OCI-LY1 (cell line): ENCODE results near the gene GATAD1.

Experiments used
- H2AFZ ChIP-seq: fragments of 200-600 bp; sonication (generic), shearing (Covaris generic); 2 replicates; pipeline ENCODE4 v1.6.0; 2014; ENCODE audit warnings: antibody characterized with exemption, mild to moderate bottlenecking, low read length
- H3F3A ChIP-seq: fragments of 200-600 bp; sonication (generic), shearing (Covaris generic); 2 replicates; pipeline ENCODE4 v1.6.0; 2014; ENCODE audit warnings: mild to moderate bottlenecking, antibody characterized with exemption, low read length, moderate library complexity; ENCODE audit not compliant: insufficient read depth
- H3K27ac ChIP-seq: fragments of 200-600 bp; sonication (generic); 2 replicates; pipeline ENCODE4 v1.5.1; 2014; ENCODE audit warnings: low read length, mixed run types, mild to moderate bottlenecking, low read depth; ENCODE audit not compliant: poor library complexity, severe bottlenecking
- H3K27me3 ChIP-seq: fragments of 200-600 bp; sonication (generic); 2 replicates; pipeline ENCODE4 v1.6.0; 2014; ENCODE audit warnings: antibody characterized with exemption, mild to moderate bottlenecking, low read length, moderate library complexity; ENCODE audit not compliant: insufficient read depth
- H3K36me3 ChIP-seq: fragments of 200-600 bp; sonication (generic); 2 replicates; pipeline ENCODE4 v1.6.1; 2014; ENCODE audit warnings: mild to moderate bottlenecking, antibody characterized with exemption, low read length, moderate library complexity, mixed read lengths; ENCODE audit not compliant: insufficient read depth
- H3K4me1 ChIP-seq: fragments of 200-600 bp; sonication (generic); 2 replicates; pipeline ENCODE4 v1.5.1; 2014; ENCODE audit warnings: mild to moderate bottlenecking, low read length, moderate library complexity; ENCODE audit not compliant: insufficient read depth, severe bottlenecking
- H3K4me2 ChIP-seq: fragments of 200-600 bp; sonication (generic), shearing (Covaris generic); 2 replicates; pipeline ENCODE4 v1.6.1; 2014; ENCODE audit warnings: low read length
- H3K4me3 ChIP-seq: fragments of 200-600 bp; sonication (generic); 2 replicates; pipeline ENCODE4 v1.5.1; 2014; ENCODE audit warnings: low read length, low read depth, mild to moderate bottlenecking, mixed read lengths; ENCODE audit not compliant: poor library complexity, severe bottlenecking
- H3K79me2 ChIP-seq: fragments of 200-600 bp; shearing (Covaris generic); 2 replicates; pipeline ENCODE4 v1.6.1; 2016; ENCODE audit warnings: mixed run types, low read length, mixed read lengths; ENCODE audit not compliant: insufficient read depth
- H3K9ac ChIP-seq: fragments of 200-600 bp; sonication (generic), shearing (Covaris generic); 2 replicates; pipeline ENCODE4 v1.6.1; 2014; ENCODE audit warnings: mild to moderate bottlenecking, low read length, mixed read lengths
- H3K9me2 ChIP-seq: fragments of 200-600 bp; sonication (generic), shearing (Covaris generic); 2 replicates; pipeline ENCODE4 v1.6.1; 2014; ENCODE audit warnings: low read depth, mild to moderate bottlenecking, low read length, mixed read lengths
- H3K9me3 ChIP-seq: fragments of 200-600 bp; shearing (Covaris generic); 2 replicates; pipeline ENCODE4 v1.6.1; 2014; ENCODE audit warnings: low read length, mixed read lengths
- H4K20me1 ChIP-seq: fragments of 200-600 bp; sonication (generic), shearing (Covaris generic); 2 replicates; pipeline ENCODE4 v1.6.0; 2016; ENCODE audit warnings: mild to moderate bottlenecking, low read length; ENCODE audit not compliant: insufficient read depth
- EZH2 ChIP-seq: fragments of 200-600 bp; sonication (generic), shearing (Covaris generic); IDR thresholded peaks from 2 replicates; pipeline ENCODE4 v1.8.0; 2017; ENCODE audit warnings: borderline replicate concordance, mixed run types, mild to moderate bottlenecking, antibody characterized with exemption, low read length, moderate library complexity, mixed read lengths
- TF ChIP-seq, protein P1 (sequence below): fragments of 200-600 bp; sonication (generic), shearing (Covaris generic); IDR thresholded peaks from 2 replicates; pipeline ENCODE4 v1.5.1; 2017; ENCODE audit warnings: mild to moderate bottlenecking, antibody characterized with exemption, low read length, moderate library complexity, mixed read lengths

GATAD1 gene

DNA sequence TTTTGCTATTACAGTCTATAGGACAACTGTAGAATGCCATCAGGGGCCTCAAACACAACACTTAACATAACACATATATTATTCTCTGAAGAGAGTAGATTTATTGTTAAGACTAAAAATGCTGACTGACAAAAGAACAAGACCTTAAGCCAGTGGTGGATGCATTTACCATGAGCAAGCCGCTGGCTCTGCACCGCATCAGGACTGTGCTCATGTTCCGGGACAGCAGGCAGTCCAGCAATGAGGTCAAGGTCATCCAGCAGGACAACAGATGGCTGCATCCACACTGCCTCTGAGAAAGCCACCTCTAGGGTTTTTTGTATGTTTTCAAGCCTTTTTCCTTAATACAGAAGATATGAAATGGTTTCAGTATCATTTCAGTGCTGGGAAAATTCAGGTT is 57.3 kb downstream of the GATAD1 start:
- Histone ChIP-seq H3K79me2 (no peaks in the 10 kb centered on the region), H3K27me3 (no peaks in the 10 kb centered on the region), H3K4me3 (no peak overlapping the region), H2AFZ (no peak overlapping the region), H3K4me2 (no peak overlapping the region), H3F3A (no peaks in the 10 kb centered on the region), H3K4me1 (no peaks in the 10 kb centered on the region), H3K27ac (no peak overlapping the region), H3K9ac (no peak overlapping the region), H3K9me2 (no peaks in the 10 kb centered on the region), H3K9me3 (no peaks in the 10 kb centered on the region), H4K20me1 (no peaks in the 10 kb centered on the region), H3K36me3 (peaks cover 67% of the 10 kb centered on the region)
- TF ChIP-seq, protein P1, sequence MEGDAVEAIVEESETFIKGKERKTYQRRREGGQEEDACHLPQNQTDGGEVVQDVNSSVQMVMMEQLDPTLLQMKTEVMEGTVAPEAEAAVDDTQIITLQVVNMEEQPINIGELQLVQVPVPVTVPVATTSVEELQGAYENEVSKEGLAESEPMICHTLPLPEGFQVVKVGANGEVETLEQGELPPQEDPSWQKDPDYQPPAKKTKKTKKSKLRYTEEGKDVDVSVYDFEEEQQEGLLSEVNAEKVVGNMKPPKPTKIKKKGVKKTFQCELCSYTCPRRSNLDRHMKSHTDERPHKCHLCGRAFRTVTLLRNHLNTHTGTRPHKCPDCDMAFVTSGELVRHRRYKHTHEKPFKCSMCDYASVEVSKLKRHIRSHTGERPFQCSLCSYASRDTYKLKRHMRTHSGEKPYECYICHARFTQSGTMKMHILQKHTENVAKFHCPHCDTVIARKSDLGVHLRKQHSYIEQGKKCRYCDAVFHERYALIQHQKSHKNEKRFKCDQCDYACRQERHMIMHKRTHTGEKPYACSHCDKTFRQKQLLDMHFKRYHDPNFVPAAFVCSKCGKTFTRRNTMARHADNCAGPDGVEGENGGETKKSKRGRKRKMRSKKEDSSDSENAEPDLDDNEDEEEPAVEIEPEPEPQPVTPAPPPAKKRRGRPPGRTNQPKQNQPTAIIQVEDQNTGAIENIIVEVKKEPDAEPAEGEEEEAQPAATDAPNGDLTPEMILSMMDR, result no peak
- TF ChIP-seq EZH2, result no peak

DNA sequence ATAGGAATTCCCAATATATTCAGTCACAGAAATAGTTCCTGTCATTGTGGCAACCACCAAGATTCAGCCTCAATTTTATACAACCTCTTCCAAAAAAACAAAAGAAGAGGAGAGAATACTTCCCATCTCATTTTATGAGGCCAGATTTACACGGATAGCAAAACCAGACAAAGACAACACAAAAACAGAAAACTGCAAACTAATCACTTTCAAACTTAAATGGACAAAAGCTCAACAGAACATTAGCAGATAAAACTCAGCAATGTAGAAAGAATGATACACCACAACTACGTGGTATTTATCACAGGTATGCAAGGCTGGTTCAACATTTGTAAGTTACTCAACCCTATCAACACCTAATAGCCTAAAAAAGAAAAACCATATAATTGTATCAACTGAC is 59.1 kb downstream of the GATAD1 start:
- no peaks in the 10 kb centered on the region for H3K4me1 ChIP-seq
- no peaks in the 10 kb centered on the region for H3K27me3 ChIP-seq
- peaks cover 53% of the 10 kb centered on the region for H3K36me3 ChIP-seq

DNA sequence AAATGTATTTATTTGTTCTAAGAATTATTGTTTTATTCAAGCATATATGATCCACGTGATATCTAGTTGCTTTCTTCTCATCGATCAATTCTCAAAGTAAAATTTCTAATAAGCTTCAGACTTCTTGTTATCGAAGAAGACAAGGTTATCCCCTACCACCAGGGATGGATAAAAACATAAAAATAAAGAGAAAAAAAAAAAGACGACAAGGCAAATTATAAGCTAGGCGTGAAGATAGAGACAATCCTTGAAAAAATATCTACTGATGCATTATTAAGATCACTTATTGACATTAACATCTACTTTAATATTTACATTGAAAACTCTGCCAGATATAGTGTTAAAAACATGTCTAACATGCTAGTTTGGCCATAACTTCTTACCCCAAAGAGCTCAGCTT is 61.7 kb downstream of the GATAD1 start:
- no peaks in the 10 kb centered on the region for H4K20me1 ChIP-seq
- no peak overlapping the region for H3K4me3 ChIP-seq
- no peaks in the 10 kb centered on the region for H3K27me3 ChIP-seq
- no peaks in the 10 kb centered on the region for H3K9me3 ChIP-seq
- peaks cover 45% of the 10 kb centered on the region for H3K36me3 ChIP-seq
- no peak overlapping the region for H3K4me2 ChIP-seq
- TF ChIP-seq EZH2, result no peak
- TF ChIP-seq, protein P1, result no peak
- no peak overlapping the region for H3K9ac ChIP-seq
- no peaks in the 10 kb centered on the region for H3K4me1 ChIP-seq
- no peaks in the 10 kb centered on the region for H3K9me2 ChIP-seq
- H3K79me2 ChIP-seq, result no peaks in the 10 kb centered on the region
- H3F3A ChIP-seq, result no peaks in the 10 kb centered on the region
- no peak overlapping the region for H3K27ac ChIP-seq
- no peak overlapping the region for H2AFZ ChIP-seq

More for the DNA sequence above, 59.1 kb downstream of the GATAD1 start:
- Histone ChIP-seq H3K4me3 (no peak overlapping the region), H3K9me2 (no peaks in the 10 kb centered on the region), H4K20me1 (no peaks in the 10 kb centered on the region), H3F3A (no peaks in the 10 kb centered on the region), H3K9ac (no peak overlapping the region), H2AFZ (no peak overlapping the region), H3K79me2 (no peaks in the 10 kb centered on the region), H3K27ac (no peak overlapping the region), H3K4me2 (no peak overlapping the region), H3K9me3 (no peaks in the 10 kb centered on the region)
- TF ChIP-seq, protein P1, result no peak
- TF ChIP-seq EZH2, result no peak
